H1 (cell line): Measurements from ENCODE around the gene GPBP1L1. TPM values are rescaled to one million over a fixed set of nuclear protein-coding genes. Genes with fewer than 3 reads are reported as not detected.

ENCODE experiments used
- CTCF ChIA-PET: fragments of 300-600 bp; sonication (Branson Sonifier 250); formaldehyde crosslinking; loops from one replicate; lab custom pipeline; 2021; ENCODE audit not compliant: partially characterized antibody; lab: Charles Lee
- POLR2A ChIA-PET: fragments of 300-600 bp; sonication (Branson Sonifier 250); formaldehyde crosslinking; loops from one replicate; lab custom pipeline; 2021; ENCODE audit warnings: inconsistent platforms; ENCODE audit not compliant: partially characterized antibody; lab: Charles Lee
- DNase-seq, 2 experiments: peaks; one replicate each; pipeline versions ENCODE4 v3.0.0 to v3.0.0-alpha.2; 2010 to 2022; ENCODE audit warnings: low spot score in 2 of 2, low read depth in 1 of 2, mixed read lengths in 1 of 2
- FAIRE-seq: peaks from 2 replicates; lab custom pipeline; 2011; peaks lifted over from hg19 to GRCh38; lab: Jason Lieb, UNC
- H2AFZ ChIP-seq: 2 replicates; pipeline ENCODE4 v1.8.1; 2012; ENCODE audit warnings: low read length, inconsistent platforms
- H2AK5ac ChIP-seq: 2 replicates; pipeline ENCODE4 v1.6.1; 2013; ENCODE audit warnings: low read depth, low read length
- H2BK120ac ChIP-seq: replicated peaks from 2 replicates; pipeline ENCODE3; 2013; ENCODE audit warnings: low read depth, low read length, inconsistent platforms
- H2BK12ac ChIP-seq: 2 replicates; pipeline ENCODE4 v1.6.1; 2013; ENCODE audit warnings: low read depth, low read length
- H2BK15ac ChIP-seq: 2 replicates; pipeline ENCODE4 v1.6.1; 2013; ENCODE audit warnings: low read length
- H2BK20ac ChIP-seq: 2 replicates; pipeline ENCODE4 v1.6.1; 2013; ENCODE audit warnings: low read length
- H2BK5ac ChIP-seq: 2 replicates; pipeline ENCODE4 v1.6.1; 2013; ENCODE audit warnings: low read depth, low read length
- H3K14ac ChIP-seq: 2 replicates; pipeline ENCODE4 v1.6.1; 2013; ENCODE audit warnings: inconsistent platforms; ENCODE audit not compliant: insufficient read length
- H3K18ac ChIP-seq: 2 replicates; pipeline ENCODE4 v1.6.1; 2013; ENCODE audit warnings: low read length; ENCODE audit errors: extremely low read depth
- H3K23ac ChIP-seq: 2 replicates; pipeline ENCODE4 v1.6.1; 2013; ENCODE audit warnings: inconsistent platforms; ENCODE audit not compliant: insufficient read length
- H3K23me2 ChIP-seq: 2 replicates; pipeline ENCODE4 v1.6.1; 2013; ENCODE audit warnings: low read depth, low read length
- H3K27ac ChIP-seq: 2 replicates; pipeline ENCODE4 v1.6.1; 2011; ENCODE audit warnings: low read depth, low read length, inconsistent platforms
- H3K27me3 ChIP-seq, 4 experiments: replicated peaks in 1 of 4; 1 replicate in 1 of 4; 2 replicates in 3 of 4; pipeline versions ENCODE4 v1.6.1 to v1.8.1; 2011 to 2013; ENCODE audit warnings: low read length in 3 of 4, mild to moderate bottlenecking in 3 of 4, inconsistent platforms in 2 of 4, mixed read lengths in 2 of 4, moderate library complexity in 1 of 4; ENCODE audit not compliant: control insufficient read depth in 3 of 4, insufficient read depth in 3 of 4; ENCODE audit errors: extremely low read depth in 1 of 4
- H3K36me3 ChIP-seq, 4 experiments: 2 replicates each; pipeline versions ENCODE4 v1.6.1 to v1.8.1; 2011 to 2013; ENCODE audit warnings: mild to moderate bottlenecking in 4 of 4, low read length in 3 of 4, moderate library complexity in 2 of 4, control low read depth in 1 of 4, inconsistent platforms in 1 of 4; ENCODE audit not compliant: insufficient read depth in 4 of 4, control insufficient read depth in 2 of 4
- H3K4ac ChIP-seq: replicated peaks from 2 replicates; pipeline ENCODE3; 2013; ENCODE audit warnings: low read length, low read depth, mixed read lengths, inconsistent platforms; ENCODE audit not compliant: insufficient read length
- H3K4me1 ChIP-seq, 4 experiments: replicated peaks in 1 of 4; 1 replicate in 1 of 4; 2 replicates in 3 of 4; pipeline versions ENCODE4 v1.6.1 to v1.8.1; 2011 to 2013; ENCODE audit warnings: low read length in 3 of 4, inconsistent platforms in 2 of 4, mixed read lengths in 1 of 4; ENCODE audit not compliant: insufficient read depth in 4 of 4, control insufficient read depth in 3 of 4
- H3K4me2 ChIP-seq, 2 experiments: 2 replicates each; pipeline versions ENCODE4 v1.6.1 to v1.8.1; 2011 to 2013; ENCODE audit warnings: low read depth in 2 of 2, low read length in 2 of 2, control low read depth in 1 of 2, inconsistent platforms in 1 of 2, mild to moderate bottlenecking in 1 of 2; ENCODE audit not compliant: insufficient read depth in 1 of 2
- H3K4me3 ChIP-seq, 4 experiments: fragments of 200-600, 300-600 bp in 1 of 4; sonication (generic), shearing (Covaris generic), sonication (Bioruptor Twin) in 1 of 4; 2 replicates each; pipeline versions ENCODE4 v1.5.1 to v1.8.1; 2011 to 2016; ENCODE audit warnings: low read length in 4 of 4, low read depth in 3 of 4, control low read depth in 2 of 4, inconsistent platforms in 2 of 4, mild to moderate bottlenecking in 2 of 4, mixed read lengths in 1 of 4, moderate library complexity in 1 of 4; ENCODE audit not compliant: insufficient read depth in 2 of 4; ENCODE audit errors: extremely low read depth in 1 of 4
- H3K56ac ChIP-seq: replicated peaks from 2 replicates; pipeline ENCODE3; 2013; ENCODE audit warnings: low read depth, mild to moderate bottlenecking, mixed read lengths, low read length, inconsistent platforms; ENCODE audit not compliant: insufficient read length
- H3K79me1 ChIP-seq: 2 replicates; pipeline ENCODE4 v1.6.1; 2013; ENCODE audit warnings: low read depth, low read length, control low read depth
- H3K79me2 ChIP-seq, 2 experiments: 2 replicates each; pipeline versions ENCODE4 v1.6.1 to v1.8.1; 2012 to 2013; ENCODE audit warnings: low read length in 2 of 2, mild to moderate bottlenecking in 2 of 2, inconsistent platforms in 1 of 2; ENCODE audit not compliant: insufficient read depth in 2 of 2, control insufficient read depth in 1 of 2
- H3K9ac ChIP-seq, 4 experiments: replicated peaks in 1 of 4; 1 replicate in 1 of 4; 2 replicates in 3 of 4; pipeline versions ENCODE4 v1.6.1 to v1.8.1; 2011 to 2013; ENCODE audit warnings: low read depth in 3 of 4, low read length in 3 of 4, control low read depth in 2 of 4, mild to moderate bottlenecking in 2 of 4, moderate library complexity in 2 of 4, inconsistent platforms in 1 of 4; ENCODE audit errors: extremely low read depth in 1 of 4
- H3K9me3 ChIP-seq, 2 experiments: 2 replicates each; pipeline versions ENCODE4 v1.6.1 to v1.8.1; 2012 to 2013; ENCODE audit warnings: mild to moderate bottlenecking in 2 of 2, moderate library complexity in 2 of 2, control low read depth in 1 of 2, inconsistent platforms in 1 of 2, low read depth in 1 of 2, low read length in 1 of 2, mixed read lengths in 1 of 2; ENCODE audit not compliant: insufficient read depth in 2 of 2
- H4K20me1 ChIP-seq, 2 experiments: replicated peaks in 1 of 2; 2 replicates each; pipeline versions ENCODE3 to v1.8.1; 2011 to 2013; ENCODE audit warnings: inconsistent platforms in 2 of 2, low read length in 2 of 2, mild to moderate bottlenecking in 1 of 2; ENCODE audit not compliant: insufficient read depth in 2 of 2, control insufficient read depth in 1 of 2
- H4K5ac ChIP-seq: 2 replicates; pipeline ENCODE4 v1.6.1; 2013; ENCODE audit warnings: low read length, low read depth, mixed read lengths, inconsistent platforms; ENCODE audit not compliant: insufficient read length
- H4K8ac ChIP-seq: 2 replicates; pipeline ENCODE4 v1.8.0; 2013; ENCODE audit warnings: mild to moderate bottlenecking, moderate library complexity, low read length, inconsistent platforms; ENCODE audit not compliant: insufficient read depth; ENCODE audit errors: extremely low read depth
- H4K91ac ChIP-seq: replicated peaks from 2 replicates; pipeline ENCODE3; 2013; ENCODE audit warnings: low read length, mixed read lengths, inconsistent platforms; ENCODE audit not compliant: insufficient read length
- ATF2 ChIP-seq: IDR thresholded peaks from 2 replicates; pipeline ENCODE4 v1.6.1; 2012; ENCODE audit warnings: low read length, inconsistent platforms
- CHD2 ChIP-seq: IDR thresholded peaks from 2 replicates; pipeline ENCODE4 v1.6.1; 2012; ENCODE audit warnings: low read length, improper control_type of control experiment
- CTBP2 ChIP-seq: IDR thresholded peaks from 2 replicates; pipeline ENCODE4 v1.7.0; 2011; ENCODE audit warnings: borderline replicate concordance, mild to moderate bottlenecking, moderate library complexity, mixed read lengths, low read length; ENCODE audit not compliant: insufficient read depth, insufficient read length
- E2F6 ChIP-seq: IDR thresholded peaks from 2 replicates; pipeline ENCODE4 v1.6.1; 2012; ENCODE audit warnings: inconsistent platforms
- MAFK ChIP-seq: IDR thresholded peaks from 2 replicates; pipeline ENCODE4 v1.6.1; 2012; ENCODE audit warnings: low read depth, mild to moderate bottlenecking, improper control_type of control experiment, low read length
- PHF8 ChIP-seq: fragments of 200-600 bp; sonication (generic); conservative IDR thresholded peaks from 2 replicates; pipeline ENCODE4 v1.7.1; 2012; ENCODE audit warnings: low read depth, mild to moderate bottlenecking, inconsistent platforms, low read length, moderate library complexity
- POLR2A ChIP-seq, 2 experiments: IDR thresholded peaks; 1 replicate in 1 of 2; 2 replicates in 1 of 2; pipeline ENCODE4 v1.6.1; 2011; ENCODE audit warnings: low read depth in 2 of 2, low read length in 2 of 2, mild to moderate bottlenecking in 2 of 2; ENCODE audit errors: control extremely low read depth in 1 of 2
- POU5F1 ChIP-seq: IDR thresholded peaks from 2 replicates; pipeline ENCODE4 v1.6.1; 2011; ENCODE audit warnings: low read depth, mild to moderate bottlenecking, low read length, moderate library complexity
- RNF2 ChIP-seq: fragments of 200-900, 300-1000 bp; sonication (generic); IDR thresholded peaks from 2 replicates; pipeline ENCODE4 v1.7.1; 2016; ENCODE audit warnings: borderline replicate concordance, low read depth, mild to moderate bottlenecking, antibody characterized with exemption, low read length; ENCODE audit not compliant: poor library complexity, severe bottlenecking; ENCODE audit errors: missing control alignments
- SP1 ChIP-seq: IDR thresholded peaks from 2 replicates; pipeline ENCODE4 v1.6.1; 2011; ENCODE audit warnings: low read depth, low read length
- SP2 ChIP-seq: IDR thresholded peaks from 2 replicates; pipeline ENCODE4 v1.6.1; 2012; ENCODE audit warnings: mild to moderate bottlenecking, low read length, inconsistent platforms
- SRF ChIP-seq: IDR thresholded peaks from 2 replicates; pipeline ENCODE4 v1.6.1; 2011; ENCODE audit warnings: mild to moderate bottlenecking, low read depth, low read length, moderate library complexity
- WGBS, 2 experiments: shearing (Covaris generic) in 1 of 2; methylation state at CpG; one replicate each; pipeline versions ENCODE4 v1.1.6 to v1.1.7; 2013 to 2015; ENCODE audit warnings: low lambda C conversion rate in 2 of 2, mixed read lengths in 2 of 2, inconsistent platforms in 1 of 2, low coverage in 1 of 2, missing lambda C conversion rate in 1 of 2; ENCODE audit not compliant: insufficient replicate concordance in 2 of 2, insufficient coverage in 1 of 2, insufficient read length in 1 of 2; ENCODE audit errors: extremely low coverage in 1 of 2, missing lambda C conversion rate in 1 of 2; 5-methylcytosine and 5-hydroxymethylcytosine counted together
- polyA plus RNA-seq, 7 experiments: library from polyadenylated mRNA; depleted of rRNA in 3 of 7; stranded (reverse) in 5 of 7; unstranded in 2 of 7; fragments of >200 nt in 5 of 7; fragments of 200-250 nt in 2 of 7; gene quantifications; 1 replicate in 5 of 7; 2 replicates in 1 of 7; 4 replicates in 1 of 7; pipeline versions ENCODE4 v1.2.1 to v1.2.3, GENCODE V29; 2011 to 2013; ENCODE audit warnings: missing spikeins in 2 of 7, mixed read lengths in 2 of 7
- total RNA-seq: library from RNA; stranded (reverse); fragmentation: NEBNext Ultra II Directional; extraction: Animal tissue kit (Norgen Biotek cat#: 25700); gene quantifications from 2 replicates; pipeline ENCODE4 v1.2.1, GENCODE V29; 2021

The GPBP1L1 gene
- total and polyA plus RNA-seq, 2 of the 8 experiments (the other 6 are each of a cell fraction or from before 2014, with no cell fraction given), result 70.1 to 119 TPM

GRCh38 chr1:45704637-45705036 is 18.3 kb upstream of the GPBP1L1 start:
- Histone ChIP-seq H3K4me3 (no peak overlapping the region), H2BK12ac (no peak overlapping the region), H3K14ac (no peak overlapping the region), H2AFZ (no peak overlapping the region), H3K79me2 (no peaks in the 10 kb centered on the region), H3K9ac (no peak overlapping the region), H2BK20ac (no peak overlapping the region), H3K18ac (no peak overlapping the region), H3K4ac (no peak overlapping the region), H2BK120ac (no peak overlapping the region), H3K56ac (no peak overlapping the region), H3K27ac (no peak overlapping the region), H2BK5ac (no peak overlapping the region), H3K27me3 (no peaks in the 10 kb centered on the region), H3K4me2 (no peak overlapping the region), H4K5ac (no peak overlapping the region), H3K36me3 (no peaks in the 10 kb centered on the region), H2BK15ac (no peak overlapping the region), H3K23me2 (0 out of 2 replicates have a peak, but pooled peaks cover 2% of the 10 kb centered on the region), H4K8ac (no peak overlapping the region), H3K9me3 (no peaks in the 10 kb centered on the region), H2AK5ac (no peak overlapping the region), H3K4me1 (no peaks in the 10 kb centered on the region), H3K79me1 (no peaks in the 10 kb centered on the region), H4K20me1 (no peaks in the 10 kb centered on the region), H4K91ac (no peak overlapping the region), H3K23ac (no peak overlapping the region)
- CTCF ChIA-PET, result interaction anchor here (0.6 kb wide), 1 partner anchor 49 kb away, joined by 5 read pairs; no protein-coding TSS in a partner anchor
- POLR2A ChIA-PET, result interaction anchor here (0.6 to 1.3 kb wide), 2 partner anchors 15 to 69 kb away, joined by 3 read pairs; no protein-coding TSS in a partner anchor
- FAIRE-seq (no peak), DNase-seq (no peak)
- 94% methylated on average over 1 of the region's 1 CpG; no CpG with 5 or more reads in 1 of the 2 experiments for WGBS, 2 experiments
- TF ChIP-seq CHD2 (no peak), ATF2 (no peak), SP2 (no peak), RNF2 (no peak), POU5F1 (no peak), CTBP2 (no peak), SRF (no peak), SP1 (no peak), E2F6 (no peak), MAFK (no peak), PHF8 (no peak), POLR2A (IDR thresholded peaks at IDR 0.05; ENCODE audit: control extremely low read depth in 1 of 2, low read depth in 2 of 2, low read length in 2 of 2) (no peak)
